ENCODE measurements around the gene F7. TPM values are rescaled to one million over a fixed set of nuclear protein-coding genes. Genes with fewer than 3 reads are reported as not detected.
"Not testable (repeated sequence)": the region's sequence is repeated elsewhere in the genome, so short reads cannot be mapped to it uniquely, and the experiment has no call there.

The F7 gene
- total RNA-seq, 2 donors from 2014 or later: not detected

GRCh38 chr13:113094410-113094800 is 11.2 kb upstream of the F7 start:
- peaks cover 4% of the 10 kb centered on the region for H3K36me3 Mint-ChIP-seq (ENCODE audit: low read depth)
- DNase-seq (no peak), ATAC-seq (no peak)
- no peaks in the 10 kb centered on the region for H3K9me3 ChIP-seq (ENCODE audit: control insufficient read depth, low read length, poor library complexity, severe bottlenecking)
- no peak overlapping the region for H3K27ac Mint-ChIP-seq
- H3K27me3 Mint-ChIP-seq: no peaks in the 10 kb centered on the region
- H3K4me1 Mint-ChIP-seq: peaks cover 3% of the 10 kb centered on the region
- H3K4me3 Mint-ChIP-seq: no peak overlapping the region

- Mint-ChIP-seq H3K27me3 (no peaks in the 10 kb centered on the region), H3K4me1 (peaks cover 3% of the 10 kb centered on the region), H3K4me3 (no peak overlapping the region), H3K27ac (no peak overlapping the region), H3K36me3 (ENCODE audit: low read depth) (peaks cover 4% of the 10 kb centered on the region)
- H3K9me3 ChIP-seq (ENCODE audit: control insufficient read depth, low read length, poor library complexity, severe bottlenecking): no peaks in the 10 kb centered on the region
- no peak for ATAC-seq
- DNase-seq: no peak
Observed at GRCh38 chr13:113095146-113096051, 10.2 kb upstream of the F7 start.

- no peaks in the 10 kb centered on the region for H3K27me3 Mint-ChIP-seq
- H3K4me3 Mint-ChIP-seq: no peak overlapping the region
- H3K9me3 ChIP-seq (ENCODE audit: control insufficient read depth, low read length, poor library complexity, severe bottlenecking): no peaks in the 10 kb centered on the region
- DNase-seq (no peak), ATAC-seq (no peak)
- H3K36me3 Mint-ChIP-seq (ENCODE audit: low read depth): peaks cover 4% of the 10 kb centered on the region
- H3K4me1 Mint-ChIP-seq: peaks cover 3% of the 10 kb centered on the region
- no peak overlapping the region for H3K27ac Mint-ChIP-seq
Observed at GRCh38 chr13:113096052-113096744, 9.4 kb upstream of the F7 start.

GRCh38 chr13:113096745-113097305 is 8.8 kb upstream of the F7 start:
- Mint-ChIP-seq H3K36me3 (ENCODE audit: low read depth) (peaks cover 4% of the 10 kb centered on the region), H3K4me1 (peaks cover 3% of the 10 kb centered on the region), H3K27ac (no peak overlapping the region), H3K27me3 (no peaks in the 10 kb centered on the region), H3K4me3 (no peak overlapping the region)
- ATAC-seq: no peak
- no peaks in the 10 kb centered on the region for H3K9me3 ChIP-seq (ENCODE audit: control insufficient read depth, low read length, poor library complexity, severe bottlenecking)
- DNase-seq: no peak

- DNase-seq (no peak), ATAC-seq (no peak)
- Mint-ChIP-seq H3K36me3 (ENCODE audit: low read depth) (peaks cover 4% of the 10 kb centered on the region), H3K4me1 (peaks cover 3% of the 10 kb centered on the region), H3K4me3 (no peak overlapping the region), H3K27ac (no peak overlapping the region), H3K27me3 (no peaks in the 10 kb centered on the region)
- no peaks in the 10 kb centered on the region for H3K9me3 ChIP-seq (ENCODE audit: control insufficient read depth, low read length, poor library complexity, severe bottlenecking)
Observed at GRCh38 chr13:113097651-113098050, 7.9 kb upstream of the F7 start.

- ATAC-seq: no peak
- no peak for DNase-seq
Observed at GRCh38 chr13:113098162-113098732, 7.3 kb upstream of the F7 start.

GRCh38 chr13:113099142-113099541 is 6.4 kb upstream of the F7 start:
- peaks cover 3% of the 10 kb centered on the region for H3K4me1 Mint-ChIP-seq
- H3K27ac Mint-ChIP-seq: no peak overlapping the region
- no peak for DNase-seq
- no peaks in the 10 kb centered on the region for H3K9me3 ChIP-seq (ENCODE audit: control insufficient read depth, low read length, poor library complexity, severe bottlenecking)
- peaks cover 4% of the 10 kb centered on the region for H3K36me3 Mint-ChIP-seq (ENCODE audit: low read depth)
- no peak for ATAC-seq
- no peaks in the 10 kb centered on the region for H3K27me3 Mint-ChIP-seq
- no peak overlapping the region for H3K4me3 Mint-ChIP-seq

More at GRCh38 chr13:113098162-113098732, 7.3 kb upstream of the F7 start:
- no peaks in the 10 kb centered on the region for H3K9me3 ChIP-seq (ENCODE audit: control insufficient read depth, low read length, poor library complexity, severe bottlenecking)
- H3K27me3 Mint-ChIP-seq: no peaks in the 10 kb centered on the region
- H3K4me1 Mint-ChIP-seq: peaks cover 3% of the 10 kb centered on the region
- peak overlapping the region; percentile 9 for H3K27ac Mint-ChIP-seq
- H3K36me3 Mint-ChIP-seq (ENCODE audit: low read depth): peaks cover 4% of the 10 kb centered on the region
- H3K4me3 Mint-ChIP-seq: no peak overlapping the region

GRCh38 chr13:113102302-113102701 is 3.3 kb upstream of the F7 start:
- not testable (repeated sequence) for H3K36me3 Mint-ChIP-seq (ENCODE audit: low read depth); H3K4me3 Mint-ChIP-seq; ATAC-seq; H3K27ac Mint-ChIP-seq; H3K4me1 Mint-ChIP-seq; DNase-seq; H3K27me3 Mint-ChIP-seq; H3K9me3 ChIP-seq (ENCODE audit: control insufficient read depth, low read length, poor library complexity, severe bottlenecking)

- H3K27ac Mint-ChIP-seq: no peak overlapping the region
- H3K27me3 Mint-ChIP-seq: no peaks in the 10 kb centered on the region
- DNase-seq (no peak), ATAC-seq (no peak)
- peaks cover 3% of the 10 kb centered on the region for H3K4me1 Mint-ChIP-seq
- H3K36me3 Mint-ChIP-seq (ENCODE audit: low read depth): peaks cover 2% of the 10 kb centered on the region
- no peaks in the 10 kb centered on the region for H3K9me3 ChIP-seq (ENCODE audit: control insufficient read depth, low read length, poor library complexity, severe bottlenecking)
- no peak overlapping the region for H3K4me3 Mint-ChIP-seq
Observed at GRCh38 chr13:113102727-113103126, 2.9 kb upstream of the F7 start.

- H3K36me3 Mint-ChIP-seq (ENCODE audit: low read depth): peaks cover 2% of the 10 kb centered on the region
- no peak overlapping the region for H3K4me3 Mint-ChIP-seq
- ATAC-seq: no peak
- no peaks in the 10 kb centered on the region for H3K9me3 ChIP-seq (ENCODE audit: control insufficient read depth, low read length, poor library complexity, severe bottlenecking)
- no peaks in the 10 kb centered on the region for H3K27me3 Mint-ChIP-seq
- no peak for DNase-seq
- H3K4me1 Mint-ChIP-seq: peaks cover 2% of the 10 kb centered on the region
- H3K27ac Mint-ChIP-seq: no peak overlapping the region
Observed at GRCh38 chr13:113103646-113104045, 1.9 kb upstream of the F7 start.

- no peaks in the 10 kb centered on the region for H3K9me3 ChIP-seq (ENCODE audit: control insufficient read depth, low read length, poor library complexity, severe bottlenecking)
- Mint-ChIP-seq H3K4me3 (no peak overlapping the region), H3K27ac (no peak overlapping the region), H3K27me3 (no peaks in the 10 kb centered on the region), H3K36me3 (ENCODE audit: low read depth) (no peaks in the 10 kb centered on the region), H3K4me1 (no peaks in the 10 kb centered on the region)
- DNase-seq (no peak), ATAC-seq (no peak)
Observed at GRCh38 chr13:113105921-113106452, 396 bp downstream of the F7 start.

GRCh38 chr13:113106711-113107351 is 1.2 kb downstream of the F7 start:
- DNase-seq: no peak
- no peaks in the 10 kb centered on the region for H3K9me3 ChIP-seq (ENCODE audit: control insufficient read depth, low read length, poor library complexity, severe bottlenecking)
- no peaks in the 10 kb centered on the region for H3K4me1 Mint-ChIP-seq
- no peaks in the 10 kb centered on the region for H3K36me3 Mint-ChIP-seq (ENCODE audit: low read depth)
- no peaks in the 10 kb centered on the region for H3K27me3 Mint-ChIP-seq
- ATAC-seq: no peak
- no peak overlapping the region for H3K27ac Mint-ChIP-seq
- no peak overlapping the region for H3K4me3 Mint-ChIP-seq

- not testable (repeated sequence) for ATAC-seq; H3K4me1 Mint-ChIP-seq; DNase-seq; H3K4me3 Mint-ChIP-seq; H3K27me3 Mint-ChIP-seq; H3K9me3 ChIP-seq (ENCODE audit: control insufficient read depth, low read length, poor library complexity, severe bottlenecking); H3K27ac Mint-ChIP-seq; H3K36me3 Mint-ChIP-seq (ENCODE audit: low read depth)
Observed at GRCh38 chr13:113108521-113108920, 2.9 kb downstream of the F7 start.
